Measurements from ENCODE around the gene TMBIM6. TPM values are rescaled to one million over a fixed set of nuclear protein-coding genes. Genes with fewer than 3 reads are reported as not detected.

TMBIM6 gene
- total and polyA plus RNA-seq, 9 of the 15 experiments (the other 6 are each of a cell fraction or from before 2014, with no cell fraction given) = 147 to 1,288 (median 352) TPM

- TF ChIP-seq ZNF518B (CRISPR knock-in tag; IDR thresholded peaks at IDR 0.05) (no peak), XRCC5 (IDR thresholded peaks at IDR 0.05; ENCODE audit: low read depth, low read length) (no peak), DNMT1 (IDR thresholded peaks at IDR 0.05) (no peak), RNF2 (IDR thresholded peaks at IDR 0.05) (no peak), PTBP1 (IDR thresholded peaks at IDR 0.05; ENCODE audit: low read depth, low read length) (no peak), ZNF263 (CRISPR knock-in tag; IDR thresholded peaks at IDR 0.05; ENCODE audit: borderline replicate concordance) (no peak), GMEB1 (CRISPR knock-in tag; IDR thresholded peaks at IDR 0.05) (no peak), SETDB1 (IDR thresholded peaks at IDR 0.05; ENCODE audit: low read length) (no peak), TFE3 (CRISPR knock-in tag; IDR thresholded peaks at IDR 0.05) (no peak), SREBF2 (CRISPR knock-in tag; IDR thresholded peaks at IDR 0.05) (no peak), ATF6 (CRISPR knock-in tag; IDR thresholded peaks at IDR 0.05) (no peak), THRAP3 (IDR thresholded peaks at IDR 0.05; ENCODE audit: borderline replicate concordance) (no peak), SFPQ (IDR thresholded peaks at IDR 0.05; ENCODE audit: low read depth, low read length) (no peak), ZNF785 (CRISPR knock-in tag; IDR thresholded peaks at IDR 0.05) (no peak), NR1H2 (CRISPR knock-in tag; IDR thresholded peaks at IDR 0.05) (no peak), NR2C1 (IDR thresholded peaks at IDR 0.05) (no peak), NR2C1 (tag; IDR thresholded peaks at IDR 0.05) (no peak), RUNX1 (IDR thresholded peaks at IDR 0.05; ENCODE audit: low read depth) (no peak), CBX8 (IDR thresholded peaks at IDR 0.05; ENCODE audit: borderline replicate concordance, extremely low read depth, low read depth, low read length, poor library complexity, severe bottlenecking) (no peak)
These were observed 35.1 kb downstream of the TMBIM6 start (continued) for GRCh38 chr12:49776413-49776812.

Measured in K562 (cell line).